ENCODE results near the gene HSD3B7.
"Not testable (repeated sequence)": the region's sequence is repeated elsewhere in the genome, so short reads cannot be mapped to it uniquely, and the experiment has no call there.

The HSD3B7 gene
- total RNA-seq = 0.94 reads per million

DNA sequence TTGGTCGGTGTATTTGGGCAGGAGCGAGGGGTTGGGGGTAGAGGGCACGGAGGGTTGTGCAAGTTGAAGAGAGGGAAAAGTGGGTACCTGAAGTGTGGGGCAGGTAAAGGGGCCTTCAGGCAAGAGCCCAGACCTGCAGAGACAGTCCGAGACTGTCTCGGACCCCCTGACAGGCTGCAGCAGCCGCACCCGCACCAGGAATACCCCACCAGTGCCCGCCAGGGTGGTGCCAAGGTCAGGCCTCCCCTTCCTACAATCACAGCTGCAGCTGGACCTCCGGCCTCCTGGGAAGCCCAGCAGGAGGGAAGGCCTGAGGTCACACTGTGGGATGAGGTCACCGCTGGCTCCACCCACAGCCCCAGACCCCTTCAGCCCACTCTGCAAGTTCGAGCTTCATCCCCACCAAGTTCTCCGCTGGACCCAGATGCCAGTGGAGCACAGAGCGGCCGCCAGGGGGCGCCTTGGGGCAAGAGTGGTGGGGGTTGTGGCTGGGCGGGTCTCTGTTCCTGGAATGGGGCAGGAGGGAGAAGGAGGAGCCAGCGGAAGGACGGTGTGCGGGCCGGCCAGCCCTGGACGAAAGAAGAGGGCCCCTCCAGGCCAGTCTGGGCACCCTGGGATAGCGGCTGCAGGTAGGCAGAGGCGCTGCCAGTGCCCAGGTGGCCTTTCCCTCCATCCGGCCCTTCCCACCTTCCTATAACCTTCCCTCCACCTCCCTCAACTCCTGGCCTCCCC, at the start of gene HSD3B7:
Gene HSD3B7, plus strand, starts transcription at position 539 of the 732 bp plus-strand sequence. CDS start 452 bp downstream, outside the sequence.
- DNase-seq = peak; percentile 77

DNA sequence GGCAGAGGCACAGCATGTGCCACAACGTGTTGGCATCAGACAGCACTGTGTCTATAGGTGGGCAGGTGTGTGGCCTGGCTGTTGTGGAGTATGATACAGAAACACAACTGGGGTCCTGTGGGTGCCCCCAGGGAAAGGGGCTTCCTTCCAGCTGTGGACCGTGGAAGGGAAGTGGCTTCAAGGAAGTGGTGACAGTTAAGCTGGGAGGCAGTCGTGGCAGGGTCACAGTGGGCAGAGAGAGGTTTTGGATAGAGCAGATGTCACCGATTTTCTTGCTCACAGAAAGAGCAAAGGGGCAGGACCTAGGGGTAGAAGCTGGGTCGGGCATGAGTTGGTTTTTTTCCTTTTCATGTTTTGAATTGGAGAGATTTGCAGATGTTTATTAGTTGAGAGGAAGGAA, 47.3 kb upstream of the HSD3B7 start:
- DNase-seq = no peak

DNA sequence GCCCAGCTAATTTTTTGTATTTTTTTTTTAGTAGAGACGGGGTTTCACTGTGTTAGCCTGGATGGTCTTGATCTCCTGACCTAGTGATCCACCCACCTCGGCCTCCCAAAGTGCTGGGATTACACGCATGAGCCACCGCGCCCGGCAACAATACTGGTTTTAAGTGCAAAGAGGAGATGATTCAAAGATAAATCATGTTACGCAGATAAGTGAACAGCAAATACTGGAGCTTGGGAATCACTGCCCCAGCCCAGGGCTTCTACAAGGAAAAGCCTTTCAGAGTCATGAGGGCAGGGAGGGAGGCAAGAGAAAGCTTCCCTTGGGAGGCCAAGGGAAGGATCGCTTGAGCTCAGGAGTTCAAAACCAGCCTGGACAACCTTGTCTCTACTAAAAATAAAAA, 45.4 kb upstream of the HSD3B7 start:
- not testable (repeated sequence) for DNase-seq

DNA sequence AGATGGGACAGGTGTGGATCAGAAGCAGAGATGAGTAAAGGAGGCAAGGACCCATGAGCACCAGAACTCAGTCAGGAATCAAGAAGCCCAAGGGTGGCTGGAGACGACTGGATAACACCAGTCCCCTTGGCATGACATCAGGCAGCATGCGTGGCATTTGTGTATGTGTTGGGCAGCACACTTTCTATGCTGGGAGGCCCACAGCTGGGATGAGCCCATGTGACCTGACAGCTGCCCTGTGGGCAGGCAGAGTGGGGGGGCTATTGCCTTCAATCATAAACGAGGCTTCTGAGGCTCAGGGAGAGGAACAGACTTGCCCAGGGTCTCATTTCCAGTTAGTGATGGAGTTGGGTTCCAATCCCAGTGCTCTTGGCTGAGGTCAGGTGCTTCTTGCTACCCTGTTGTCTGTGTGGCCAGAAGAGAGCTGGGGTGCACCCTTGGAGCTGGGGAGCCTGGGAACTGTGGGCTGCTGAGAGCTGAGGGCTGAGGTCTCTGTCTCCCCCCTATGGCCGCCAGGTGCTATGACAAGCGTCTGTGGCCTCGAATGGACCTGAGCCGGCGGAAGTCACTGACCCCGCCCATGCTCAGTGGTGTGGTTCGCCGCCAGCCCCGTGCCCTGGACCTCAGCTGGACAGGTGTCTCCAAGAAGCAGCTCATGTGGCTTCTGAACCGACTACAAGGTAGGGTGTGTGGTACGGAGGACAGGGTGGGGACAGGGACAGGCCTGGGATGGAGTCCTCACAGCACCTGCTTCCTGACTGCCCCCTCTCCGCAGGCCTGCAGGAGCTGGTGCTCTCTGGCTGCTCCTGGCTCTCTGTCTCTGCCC, 43.2 kb upstream of the HSD3B7 start:
- peak; percentile 48 for DNase-seq

DNA sequence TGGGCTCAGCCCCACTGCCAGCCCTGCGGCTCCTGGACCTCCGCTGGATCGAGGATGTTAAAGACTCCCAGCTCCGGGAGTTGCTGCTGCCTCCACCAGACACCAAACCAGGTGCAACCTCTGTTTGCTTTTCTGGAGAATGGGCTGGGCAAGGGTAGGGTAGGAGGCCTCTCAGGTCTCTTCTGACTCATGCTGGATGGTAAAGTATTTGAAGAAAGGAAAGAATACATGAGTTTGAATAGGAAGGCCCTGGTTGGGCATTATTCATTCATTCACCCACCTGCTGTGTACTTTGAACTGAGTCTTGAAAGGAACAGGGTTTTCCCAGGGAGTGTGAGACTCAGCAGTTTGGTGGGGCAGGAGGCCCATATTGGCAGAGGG, 42.6 kb upstream of the HSD3B7 start:
- DNase-seq = no peak

DNA sequence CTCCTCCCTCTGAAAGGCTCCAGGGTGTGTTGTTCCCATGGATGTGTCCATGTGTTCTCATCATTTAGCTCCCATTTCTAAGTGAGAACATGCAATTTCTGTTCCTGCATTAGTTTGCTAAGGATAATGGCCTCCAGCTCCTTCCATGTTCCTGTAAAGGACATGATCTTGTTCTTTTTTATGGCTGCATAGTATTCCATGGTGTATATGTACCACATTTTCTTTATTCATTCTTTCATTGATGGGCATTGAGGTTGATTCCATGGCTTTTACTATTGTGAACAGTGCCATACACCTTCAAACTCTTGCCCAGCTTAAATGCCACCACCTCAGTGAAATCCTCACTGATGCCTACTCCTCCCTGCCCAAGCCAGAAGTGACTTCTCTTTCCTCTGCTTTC, 40.7 kb upstream of the HSD3B7 start:
- DNase-seq = no peak

DNA sequence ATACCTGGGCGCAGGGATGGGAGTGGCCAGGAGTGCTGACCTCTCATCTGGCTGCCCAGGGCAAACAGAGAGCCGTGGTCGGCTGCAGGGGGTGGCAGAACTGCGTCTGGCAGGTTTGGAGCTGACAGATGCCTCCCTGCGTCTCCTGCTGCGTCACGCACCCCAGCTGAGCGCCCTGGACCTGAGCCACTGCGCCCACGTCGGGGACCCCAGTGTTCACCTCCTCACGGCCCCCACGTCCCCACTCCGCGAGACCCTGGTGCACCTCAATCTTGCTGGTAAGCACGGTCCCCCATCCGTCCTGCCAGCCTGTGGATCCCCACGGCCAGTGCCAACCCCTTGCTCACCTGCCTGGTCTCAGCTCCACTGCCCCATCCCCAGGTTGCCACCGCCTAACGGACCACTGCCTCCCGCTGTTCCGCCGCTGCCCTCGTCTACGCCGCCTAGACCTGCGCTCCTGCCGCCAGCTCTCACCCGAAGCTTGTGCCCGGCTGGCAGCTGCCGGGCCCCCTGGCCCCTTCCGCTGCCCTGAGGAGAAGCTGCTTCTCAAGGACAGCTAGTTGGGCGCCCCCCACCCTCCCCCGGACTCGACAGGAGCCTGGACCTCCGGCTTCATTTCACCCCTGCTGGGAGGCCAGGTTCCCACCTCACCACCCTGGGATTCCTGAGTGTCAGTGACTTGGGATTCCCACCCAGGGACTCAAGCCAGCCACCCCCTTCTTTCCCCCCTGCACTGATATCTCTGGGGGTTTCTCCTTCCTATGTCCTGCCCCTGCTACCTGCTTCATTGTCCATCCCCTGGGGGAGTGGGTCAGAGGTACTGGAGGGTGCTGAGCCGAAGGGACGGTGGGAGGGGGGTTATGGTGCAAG, 38.1 kb upstream of the HSD3B7 start:
- DNase-seq = no peak

DNA sequence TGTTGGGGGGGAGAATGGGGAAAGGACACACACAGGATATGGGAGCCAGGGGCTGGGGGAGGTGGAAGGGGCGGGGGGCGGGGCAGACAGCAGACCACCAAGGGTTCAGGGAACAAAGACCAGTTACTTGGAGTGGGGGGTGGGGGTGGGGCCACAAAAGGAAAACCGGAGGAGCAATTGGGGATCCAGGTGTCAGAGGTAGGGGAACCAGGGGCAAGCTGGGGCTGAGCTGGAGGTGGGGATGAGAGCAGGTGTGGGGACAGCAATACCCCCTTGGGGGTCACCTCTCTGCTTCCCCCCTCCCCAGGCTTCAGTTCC, 37.5 kb upstream of the HSD3B7 start:
- DNase-seq = no peak

DNA sequence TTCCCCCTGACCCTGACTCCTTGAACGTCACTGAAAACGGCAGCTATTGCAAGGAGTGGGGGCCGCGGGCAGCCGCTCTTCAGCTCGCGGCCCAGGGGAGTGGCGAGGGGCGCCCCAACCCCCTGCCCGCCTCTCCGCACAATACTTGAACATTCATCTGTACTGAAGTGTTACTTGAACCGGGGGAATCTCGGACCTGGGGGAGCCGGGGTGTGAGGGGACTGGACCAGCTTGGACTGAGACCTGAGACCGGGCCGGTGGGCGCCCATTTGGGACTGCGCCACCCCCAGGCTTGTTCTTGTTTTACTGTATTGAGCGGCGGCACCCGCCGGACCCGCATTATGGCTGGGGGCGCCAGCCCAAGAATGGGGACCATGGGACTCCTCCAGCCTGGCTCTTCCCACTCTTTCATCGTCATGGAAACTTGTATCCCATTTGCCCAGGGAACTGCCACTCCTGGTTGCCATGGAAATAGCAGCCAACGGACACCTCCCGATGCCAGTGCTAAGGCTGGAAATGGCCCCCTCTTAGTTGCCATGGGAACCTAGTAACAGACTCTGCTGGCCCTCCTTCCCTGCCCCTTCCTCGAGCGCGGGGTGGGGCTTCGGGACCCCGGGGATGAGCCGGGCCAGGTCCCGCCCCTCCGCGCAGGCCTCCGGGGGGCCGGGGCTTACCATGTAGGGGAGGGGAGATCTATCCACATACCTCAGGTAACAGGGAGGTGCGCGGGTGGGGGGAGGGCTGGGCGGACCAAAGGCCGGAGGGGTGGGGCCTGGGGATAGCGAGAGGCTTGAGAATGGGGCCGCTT, 36.9 kb upstream of the HSD3B7 start:
- no peak for DNase-seq

DNA sequence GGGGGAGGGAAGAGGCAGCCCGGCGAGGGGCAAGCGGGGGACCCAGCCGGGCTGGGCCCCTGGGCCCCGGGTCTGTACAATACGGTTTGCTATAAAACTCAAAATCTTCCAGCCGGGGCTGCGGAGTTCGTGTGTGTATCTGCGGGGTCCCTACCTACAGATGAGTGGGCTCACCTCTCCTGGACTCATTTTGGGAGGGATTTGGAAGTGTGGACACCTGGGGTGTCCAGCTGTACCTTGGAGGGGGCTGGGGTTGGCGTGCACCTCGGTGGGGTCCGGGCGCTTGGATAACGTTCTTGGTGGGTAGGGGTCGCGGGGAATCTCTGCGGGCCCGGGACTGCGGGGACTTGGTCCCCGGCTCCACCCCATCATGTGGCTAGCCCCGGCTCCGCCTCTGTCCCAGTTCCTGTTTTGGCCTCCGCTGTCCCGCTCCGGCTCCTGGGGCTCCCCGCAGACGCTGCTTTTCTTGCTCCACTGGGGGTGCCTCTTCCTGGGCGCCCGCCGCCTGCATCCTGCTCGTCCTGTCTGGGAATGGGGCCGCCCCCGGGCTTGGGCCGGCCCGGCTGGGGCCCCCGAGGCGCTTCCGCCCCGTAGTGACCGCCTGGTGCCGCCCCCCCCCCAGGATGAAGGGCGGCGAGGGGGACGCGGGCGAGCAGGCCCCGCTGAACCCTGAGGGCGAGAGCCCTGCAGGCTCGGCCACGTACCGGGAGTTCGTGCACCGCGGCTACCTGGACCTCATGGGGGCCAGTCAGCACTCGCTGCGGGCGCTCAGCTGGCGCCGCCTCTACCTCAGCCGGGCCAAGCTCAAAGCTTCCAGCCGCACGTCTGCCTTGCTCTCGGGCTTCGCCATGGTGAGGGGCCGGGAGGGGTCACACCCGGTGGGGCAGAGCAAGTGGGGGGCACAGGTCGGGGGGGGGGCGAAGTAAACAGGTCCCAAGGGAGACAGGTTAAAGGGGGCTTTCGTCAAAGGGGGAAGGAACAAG, 36.0 kb upstream of the HSD3B7 start, which contains the start of gene ORAI3:
Gene ORAI3, plus strand, starts transcription at position 402 of the 983 bp plus-strand sequence. Its CDS starts 222 bp downstream, at position 624.
- peak; percentile 29 for DNase-seq

DNA sequence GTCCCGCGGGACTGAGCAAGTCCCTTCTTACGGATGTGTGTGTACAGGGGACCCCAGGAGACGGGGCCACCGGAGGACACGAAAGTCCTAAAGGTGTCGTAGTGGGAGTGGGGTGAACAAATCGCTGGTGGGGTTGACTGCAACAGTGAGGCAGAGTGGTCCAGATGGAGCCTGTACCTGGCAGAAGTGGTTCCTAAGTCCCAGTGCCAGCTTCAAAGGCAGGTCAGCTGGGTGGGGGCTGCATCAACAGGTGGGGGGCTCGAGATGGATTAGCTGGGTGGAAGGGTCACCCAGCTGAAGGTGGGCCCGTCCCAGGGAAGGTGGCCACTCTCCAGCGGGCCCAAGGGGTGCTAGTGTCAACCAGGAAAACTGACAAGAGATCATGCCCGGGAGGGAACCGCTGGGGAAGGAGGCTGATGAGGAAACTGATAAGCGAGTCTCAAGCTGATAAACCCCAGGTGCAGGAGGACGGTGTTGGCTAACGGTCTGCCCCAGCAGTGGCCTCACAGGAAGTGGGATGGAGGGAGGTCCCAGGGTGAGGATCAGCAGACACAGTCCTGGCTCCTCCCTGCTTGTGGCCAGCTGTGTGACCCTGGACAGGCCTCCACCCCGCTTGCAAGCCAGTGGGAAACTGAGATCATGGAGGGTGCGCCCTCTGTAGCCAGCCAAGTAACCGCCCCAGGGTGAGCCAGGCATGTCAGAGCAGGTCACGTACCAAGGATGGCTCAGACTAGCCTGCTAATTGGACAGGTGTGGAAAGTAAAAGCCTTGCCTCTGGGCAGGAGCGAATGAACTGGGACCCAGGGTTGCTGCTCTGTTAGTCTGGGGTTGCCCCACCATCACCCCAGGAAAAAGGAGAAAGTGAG, 35.1 kb upstream of the HSD3B7 start:
- no peak for DNase-seq

DNA sequence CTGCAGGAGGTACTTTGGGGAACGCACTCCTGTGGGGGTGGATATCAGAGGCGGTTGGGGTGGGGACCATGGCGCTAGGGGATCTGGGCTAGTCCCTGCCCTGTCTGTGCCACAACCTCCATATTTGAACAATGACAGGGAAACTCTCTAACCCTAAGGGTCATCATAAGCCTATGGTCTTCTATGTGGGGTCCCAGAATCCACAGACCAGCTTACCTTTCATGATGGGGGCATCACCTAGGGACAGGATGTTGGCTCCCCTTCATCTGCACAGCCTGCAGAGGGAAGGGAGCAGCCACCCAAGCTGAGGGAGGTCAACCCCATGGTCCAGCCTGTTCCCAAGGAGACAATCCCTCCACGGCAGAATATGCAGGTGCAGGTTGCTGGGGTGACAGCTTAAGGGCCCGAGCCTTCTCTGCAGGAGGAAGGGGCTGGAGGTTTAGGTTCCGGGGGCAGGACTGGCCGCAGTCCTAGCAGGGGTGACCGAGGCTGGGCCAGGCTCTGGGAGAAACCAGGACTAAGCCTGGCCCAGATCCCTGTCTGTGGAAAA, 34.4 kb upstream of the HSD3B7 start:
- DNase-seq = no peak

DNA sequence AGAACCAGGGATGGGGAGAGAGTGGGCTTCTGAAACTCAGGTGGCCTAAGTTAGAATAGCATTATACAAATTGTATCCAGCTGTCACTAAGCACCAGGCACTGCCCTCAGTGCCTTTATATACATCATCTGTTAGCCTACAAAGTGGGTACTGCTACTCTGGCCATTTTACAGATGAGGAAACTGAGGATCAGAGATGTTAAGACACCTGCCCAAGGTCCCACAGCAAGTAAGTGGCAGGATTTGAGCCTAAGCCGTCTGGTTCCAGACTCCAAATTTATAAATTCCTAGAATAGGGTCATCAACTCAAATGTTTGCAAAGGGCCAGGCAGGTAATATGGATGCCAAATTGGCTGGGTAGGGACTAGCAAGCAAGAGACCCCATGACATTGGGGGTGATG, 33.8 kb upstream of the HSD3B7 start:
- no peak for DNase-seq

DNA sequence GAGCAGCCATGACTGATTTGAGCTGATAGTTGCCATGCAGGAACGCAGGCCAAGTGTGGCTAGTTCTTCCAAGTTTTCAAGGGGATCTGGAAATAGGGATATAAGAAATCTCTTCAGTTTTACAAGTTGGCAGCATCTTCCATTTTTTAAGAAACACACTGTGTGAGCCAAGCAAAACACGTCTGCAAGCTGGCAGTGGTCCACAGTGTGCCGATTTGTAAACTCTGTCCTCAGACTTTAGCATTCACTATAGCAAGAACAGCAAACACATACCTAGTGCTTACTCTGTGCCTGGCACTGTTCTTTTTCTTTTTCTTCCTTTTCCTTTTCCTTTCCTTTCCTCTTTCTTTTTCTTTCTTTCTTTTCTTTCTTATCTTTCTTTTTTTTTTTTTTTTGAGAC, 33.3 kb upstream of the HSD3B7 start:
- DNase-seq = no peak

DNA sequence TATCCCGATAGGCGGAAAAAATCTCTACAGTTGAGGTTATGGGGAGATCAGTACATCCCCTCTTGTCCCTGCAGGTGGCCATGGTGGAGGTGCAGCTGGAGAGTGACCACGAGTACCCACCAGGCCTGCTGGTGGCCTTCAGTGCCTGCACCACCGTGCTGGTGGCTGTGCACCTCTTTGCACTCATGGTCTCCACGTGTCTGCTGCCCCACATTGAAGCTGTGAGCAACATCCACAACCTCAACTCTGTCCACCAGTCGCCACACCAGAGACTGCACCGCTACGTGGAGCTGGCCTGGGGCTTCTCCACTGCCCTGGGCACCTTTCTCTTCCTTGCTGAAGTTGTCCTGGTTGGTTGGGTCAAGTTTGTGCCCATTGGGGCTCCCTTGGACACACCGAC, 31.9 kb upstream of the HSD3B7 start:
- DNase-seq = no peak

DNA sequence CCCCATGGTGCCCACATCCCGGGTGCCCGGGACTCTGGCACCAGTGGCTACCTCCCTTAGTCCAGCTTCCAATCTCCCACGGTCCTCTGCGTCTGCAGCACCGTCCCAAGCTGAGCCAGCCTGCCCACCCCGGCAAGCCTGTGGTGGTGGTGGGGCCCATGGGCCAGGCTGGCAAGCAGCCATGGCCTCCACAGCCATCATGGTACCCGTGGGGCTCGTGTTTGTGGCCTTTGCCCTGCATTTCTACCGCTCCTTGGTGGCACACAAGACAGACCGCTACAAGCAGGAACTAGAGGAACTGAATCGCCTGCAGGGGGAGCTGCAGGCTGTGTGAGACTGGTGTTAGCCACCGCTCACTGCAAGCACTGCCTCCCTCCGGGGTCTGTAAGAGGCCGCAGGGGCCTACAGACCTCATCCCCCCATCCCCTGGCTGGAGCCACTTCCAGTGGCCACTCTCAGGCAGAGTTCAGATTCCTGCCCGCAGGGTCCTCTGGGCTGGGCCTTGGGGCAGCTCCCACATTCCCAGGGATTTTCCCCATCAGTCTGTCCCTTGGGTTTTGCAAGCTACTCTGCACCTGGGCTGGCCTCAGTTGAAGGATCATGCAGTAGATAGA, 31.4 kb upstream of the HSD3B7 start:
- DNase-seq = peak; percentile 49

DNA sequence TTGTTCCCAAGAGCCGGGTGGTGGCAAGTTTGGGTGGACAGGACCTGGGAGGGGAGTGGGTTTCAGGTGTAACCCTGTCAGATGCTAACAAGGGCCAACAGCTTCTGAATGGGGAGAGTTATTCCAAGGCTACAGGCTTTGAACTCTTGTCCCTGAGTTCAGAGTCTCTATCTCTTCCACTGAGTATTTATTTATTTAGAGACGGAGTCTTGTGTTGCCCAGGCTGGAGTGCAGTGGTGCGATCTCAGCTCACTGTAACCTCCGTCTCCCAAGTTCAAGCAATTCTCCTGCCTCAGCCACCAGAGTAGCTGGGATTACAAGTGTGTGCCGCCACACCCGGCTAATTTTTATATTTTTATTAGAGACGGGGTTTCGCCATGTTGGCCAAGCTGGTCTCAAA, 30.0 kb upstream of the HSD3B7 start:
- DNase-seq = no peak

DNA sequence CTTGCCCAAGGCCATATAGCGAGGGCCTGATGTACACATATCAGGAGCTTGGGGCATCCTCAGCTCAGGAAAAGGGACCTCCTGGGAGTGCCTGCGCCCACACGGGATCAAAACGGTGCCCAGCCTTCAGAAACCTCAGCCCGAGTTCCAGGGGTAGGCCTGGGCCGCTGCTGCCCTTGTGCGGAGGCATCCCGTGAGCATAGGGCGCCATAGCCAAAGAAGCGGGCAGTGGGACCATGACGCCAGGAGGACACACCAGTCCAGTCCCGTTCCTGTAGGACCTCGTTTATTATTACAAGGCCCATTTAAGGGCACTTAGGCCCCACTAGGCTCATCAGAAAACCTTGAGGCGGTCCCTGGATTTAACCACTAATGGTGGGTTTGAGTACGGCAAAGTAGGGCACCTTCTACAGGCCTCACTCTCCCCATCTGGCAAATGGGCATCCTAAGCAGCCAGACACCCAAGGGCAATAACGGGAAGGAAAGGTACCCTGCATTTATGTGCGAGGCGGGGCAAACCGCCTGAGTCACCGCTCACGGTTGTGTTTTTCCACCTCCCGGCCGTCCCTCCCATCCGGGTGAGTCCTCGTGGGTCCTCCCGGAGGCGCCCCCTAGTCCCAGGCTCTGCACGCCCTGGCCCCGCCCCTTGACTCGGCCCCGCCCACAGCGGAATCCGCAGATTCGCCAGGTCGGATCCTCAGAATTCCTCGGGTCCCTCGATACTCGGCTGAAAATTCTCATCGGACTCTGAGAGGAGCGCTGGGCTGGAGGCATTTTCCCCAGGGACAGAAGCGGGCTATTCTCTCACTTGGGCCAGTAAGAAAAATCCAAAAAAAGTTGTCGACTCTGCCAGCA, 28.2 kb upstream of the HSD3B7 start:
- peak; percentile 82 for DNase-seq
